Neutrophil (primary cell): Measurements from ENCODE around the gene RNF123.

Experiments used
- H3K27ac ChIP-seq: fragments of 200-600 bp; sonication (generic); 2 replicates; pipeline ENCODE4 v1.5.1; 2016; ENCODE audit warnings: mild to moderate bottlenecking, moderate library complexity
- H3K27me3 ChIP-seq: fragments of 200-600 bp; sonication (generic); 2 replicates; pipeline ENCODE4 v1.6.0; 2016; ENCODE audit warnings: mild to moderate bottlenecking
- H3K36me3 ChIP-seq: fragments of 200-600 bp; sonication (generic); 2 replicates; pipeline ENCODE4 v1.5.1; 2017
- H3K4me1 ChIP-seq, 2 experiments: fragments of 200-600 bp in 1 of 2; sonication (generic) in 1 of 2; 1 replicate in 1 of 2; 2 replicates in 1 of 2; pipeline versions ENCODE4 v1.5.1 to v1.6.1; 2013 to 2016; ENCODE audit warnings: low read depth in 1 of 2, low read length in 1 of 2, mild to moderate bottlenecking in 1 of 2, moderate library complexity in 1 of 2; ENCODE audit not compliant: control insufficient read depth in 1 of 2, insufficient read depth in 1 of 2
- H3K4me3 ChIP-seq, 2 experiments: fragments of 200-600 bp in 1 of 2; sonication (generic) in 1 of 2; 1 replicate in 1 of 2; 2 replicates in 1 of 2; pipeline ENCODE4 v1.5.1; 2013 to 2016; ENCODE audit warnings: low read depth in 1 of 2, low read length in 1 of 2, mild to moderate bottlenecking in 1 of 2, moderate library complexity in 1 of 2
- H3K9me3 ChIP-seq: fragments of 200-600 bp; sonication (generic); 2 replicates; pipeline ENCODE4 v1.5.1; 2016
- TF ChIP-seq, protein P1 (sequence below): fragments of 200-600 bp; sonication (generic); IDR thresholded peaks from 2 replicates; pipeline ENCODE4 v1.5.1; 2016; ENCODE audit warnings: antibody characterized with exemption

The RNF123 gene

DNA sequence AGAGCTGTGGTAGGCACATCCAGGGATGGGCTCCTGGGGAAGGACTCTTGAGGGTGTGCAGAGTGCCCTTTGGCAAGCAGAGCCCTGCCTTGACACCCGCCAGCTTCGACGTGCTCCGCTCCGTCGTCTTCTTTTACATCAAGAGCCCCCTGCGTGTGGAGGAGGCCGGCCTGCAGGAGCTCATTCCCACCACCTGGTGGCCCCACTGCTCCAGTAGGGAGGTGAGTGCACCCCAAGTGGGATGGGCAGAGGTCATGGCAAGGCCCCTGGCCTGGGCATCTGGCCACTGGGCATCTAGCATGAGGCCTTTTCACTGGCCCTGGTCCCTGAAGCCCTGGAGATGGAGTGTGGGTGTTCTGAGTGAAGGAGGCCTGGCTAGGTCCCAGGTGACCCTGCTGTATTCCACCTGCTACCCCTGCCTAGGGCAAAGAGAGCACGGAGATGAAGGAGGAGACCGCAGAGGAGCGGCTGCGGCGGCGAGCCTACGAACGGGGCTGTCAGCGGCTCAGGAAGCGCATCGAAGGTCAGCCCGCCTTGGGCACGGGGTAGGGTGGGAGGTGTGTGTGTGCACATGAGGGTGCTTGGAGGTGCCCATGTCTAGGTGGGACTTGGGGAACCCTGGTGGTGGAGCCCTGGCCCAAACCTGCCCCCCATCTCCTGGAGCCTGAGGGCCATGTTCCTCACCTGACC lies 12.2 kb downstream of the RNF123 start:
- TF ChIP-seq, protein P1, sequence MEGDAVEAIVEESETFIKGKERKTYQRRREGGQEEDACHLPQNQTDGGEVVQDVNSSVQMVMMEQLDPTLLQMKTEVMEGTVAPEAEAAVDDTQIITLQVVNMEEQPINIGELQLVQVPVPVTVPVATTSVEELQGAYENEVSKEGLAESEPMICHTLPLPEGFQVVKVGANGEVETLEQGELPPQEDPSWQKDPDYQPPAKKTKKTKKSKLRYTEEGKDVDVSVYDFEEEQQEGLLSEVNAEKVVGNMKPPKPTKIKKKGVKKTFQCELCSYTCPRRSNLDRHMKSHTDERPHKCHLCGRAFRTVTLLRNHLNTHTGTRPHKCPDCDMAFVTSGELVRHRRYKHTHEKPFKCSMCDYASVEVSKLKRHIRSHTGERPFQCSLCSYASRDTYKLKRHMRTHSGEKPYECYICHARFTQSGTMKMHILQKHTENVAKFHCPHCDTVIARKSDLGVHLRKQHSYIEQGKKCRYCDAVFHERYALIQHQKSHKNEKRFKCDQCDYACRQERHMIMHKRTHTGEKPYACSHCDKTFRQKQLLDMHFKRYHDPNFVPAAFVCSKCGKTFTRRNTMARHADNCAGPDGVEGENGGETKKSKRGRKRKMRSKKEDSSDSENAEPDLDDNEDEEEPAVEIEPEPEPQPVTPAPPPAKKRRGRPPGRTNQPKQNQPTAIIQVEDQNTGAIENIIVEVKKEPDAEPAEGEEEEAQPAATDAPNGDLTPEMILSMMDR = no peak
- Histone ChIP-seq H3K9me3 (no peaks in the 10 kb centered on the region), H3K27me3 (no peaks in the 10 kb centered on the region), H3K4me3 (no peak overlapping the region), H3K27ac (no peak overlapping the region), H3K36me3 (peaks cover 99% of the 10 kb centered on the region), H3K4me1 (no peaks in the 10 kb centered on the region)

DNA sequence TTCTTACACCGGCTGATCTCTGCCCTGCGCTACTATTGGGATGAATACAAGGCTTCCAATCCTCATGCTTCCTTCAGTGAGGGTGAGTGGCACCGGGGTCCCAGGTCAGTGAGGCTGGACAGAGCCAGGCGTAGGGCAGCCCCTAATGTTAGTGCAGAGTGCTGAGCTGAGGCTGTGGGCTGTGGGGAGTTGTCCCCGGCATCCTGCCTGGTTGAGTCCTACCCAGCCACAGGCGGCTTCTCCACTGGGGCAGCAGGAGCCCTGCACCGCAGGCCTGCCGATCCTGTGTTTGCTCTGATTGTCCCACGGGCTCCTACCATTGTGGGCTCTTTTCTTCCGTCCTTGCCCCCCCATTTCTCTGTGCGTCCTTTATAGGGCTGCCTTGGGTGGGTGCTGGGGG lies 13.3 kb downstream of the RNF123 start:
- TF ChIP-seq, protein P1 = no peak
- no peak overlapping the region for H3K4me3 ChIP-seq
- H3K27ac ChIP-seq = no peak overlapping the region
- peaks cover 98% of the 10 kb centered on the region for H3K36me3 ChIP-seq
- no peaks in the 10 kb centered on the region for H3K27me3 ChIP-seq
- H3K9me3 ChIP-seq = no peaks in the 10 kb centered on the region
- H3K4me1 ChIP-seq = no peaks in the 10 kb centered on the region

DNA sequence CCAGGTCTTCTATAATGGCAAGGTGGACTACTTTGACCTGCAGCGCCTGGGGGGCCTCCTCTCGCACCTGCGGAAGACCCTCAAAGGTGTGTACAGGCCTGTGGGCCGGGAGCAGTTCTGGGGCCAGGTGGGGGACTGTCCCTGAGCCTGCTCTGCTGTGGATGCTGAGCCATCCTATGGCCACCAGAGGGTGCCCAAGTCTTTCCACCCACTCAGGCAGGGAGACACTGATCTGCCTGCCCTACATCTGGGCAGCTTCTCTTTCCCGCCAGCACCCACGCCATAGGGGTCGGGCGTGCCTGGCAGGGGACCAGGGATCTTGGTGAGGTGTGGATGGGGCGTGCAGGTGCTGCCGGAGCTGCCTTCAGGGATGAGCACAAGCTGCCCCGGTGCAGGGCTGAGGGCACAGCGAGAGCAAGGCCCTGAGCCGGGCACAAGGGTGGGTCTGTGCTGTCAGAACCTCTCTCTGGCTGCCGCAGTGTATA lies 14.1 kb downstream of the RNF123 start:
- H3K27me3 ChIP-seq = no peaks in the 10 kb centered on the region
- H3K4me1 ChIP-seq = no peaks in the 10 kb centered on the region
- TF ChIP-seq, protein P1 = peak; percentile 49
- peaks cover 95% of the 10 kb centered on the region for H3K36me3 ChIP-seq
- no peak overlapping the region for H3K27ac ChIP-seq
- H3K4me3 ChIP-seq = no peak overlapping the region
- H3K9me3 ChIP-seq = no peaks in the 10 kb centered on the region

DNA sequence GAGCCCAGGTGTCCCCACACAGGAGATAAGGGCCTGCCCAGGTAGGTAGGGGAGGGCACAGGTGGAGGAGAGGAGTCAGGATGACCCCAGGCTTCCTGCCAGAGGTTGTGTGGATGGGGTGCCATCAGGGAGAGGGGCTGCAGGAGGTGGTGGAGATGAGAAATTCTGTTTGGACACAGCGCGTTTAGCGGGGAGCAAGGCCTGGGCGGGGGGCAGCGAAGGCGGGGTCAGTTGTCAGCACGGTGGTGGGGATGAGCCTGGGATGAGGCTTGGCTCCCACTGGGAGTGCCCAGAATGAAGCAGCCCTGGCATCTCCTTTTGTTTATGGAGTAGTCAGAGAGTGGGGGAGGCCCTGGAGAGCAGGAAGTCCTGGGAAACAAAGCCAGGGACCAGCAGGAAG lies 14.6 kb downstream of the RNF123 start:
- Histone ChIP-seq H3K27ac (no peak overlapping the region), H3K9me3 (no peaks in the 10 kb centered on the region), H3K27me3 (no peaks in the 10 kb centered on the region), H3K4me3 (no peak overlapping the region), H3K4me1 (no peaks in the 10 kb centered on the region), H3K36me3 (peaks cover 92% of the 10 kb centered on the region)
- TF ChIP-seq, protein P1 = no peak

DNA sequence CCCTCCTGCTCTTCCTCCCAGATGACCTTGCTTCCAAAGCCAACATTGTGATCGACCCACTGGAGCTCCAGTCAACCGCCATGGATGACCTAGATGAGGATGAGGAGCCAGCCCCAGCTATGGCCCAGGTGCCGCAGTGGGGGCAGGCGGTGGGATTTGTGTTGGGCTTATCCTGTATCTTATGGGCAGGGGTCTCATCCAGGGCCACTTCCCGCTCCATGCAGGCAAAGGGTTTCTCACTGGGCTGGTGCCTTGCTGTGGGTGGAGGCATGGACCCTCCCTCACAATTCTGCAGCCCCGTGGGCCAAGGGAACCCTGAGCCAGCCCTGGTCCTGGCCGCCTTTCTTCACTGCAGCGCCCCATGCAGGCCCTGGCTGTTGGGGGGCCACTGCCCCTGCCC lies 15.3 kb downstream of the RNF123 start:
- H3K27ac ChIP-seq = no peak overlapping the region
- no peaks in the 10 kb centered on the region for H3K27me3 ChIP-seq
- TF ChIP-seq, protein P1 = no peak
- H3K4me3 ChIP-seq = no peak overlapping the region
- H3K4me1 ChIP-seq = no peaks in the 10 kb centered on the region
- H3K9me3 ChIP-seq = no peaks in the 10 kb centered on the region
- H3K36me3 ChIP-seq = peaks cover 86% of the 10 kb centered on the region
